Bronchial epithelial cell (primary cell): Measurements from ENCODE around the gene POLR3H. TPM values are rescaled to one million over a fixed set of nuclear protein-coding genes. Genes with fewer than 3 reads are reported as not detected.

Source experiments
- DNase-seq: peaks from one replicate; pipeline ENCODE4 v3.0.0-alpha.2; 2010; ENCODE audit warnings: low read depth
- FAIRE-seq: peaks from 2 replicates; lab custom pipeline; 2011; peaks lifted over from hg19 to GRCh38; lab: Jason Lieb, UNC
- H3K27me3 ChIP-seq: 2 replicates; pipeline ENCODE4 v1.5.1; 2011; ENCODE audit warnings: low read length; ENCODE audit not compliant: control insufficient read depth, insufficient read depth
- H3K36me3 ChIP-seq: 2 replicates; pipeline ENCODE4 v1.5.1; 2011; ENCODE audit warnings: low read length; ENCODE audit not compliant: control insufficient read depth, insufficient read depth
- H3K4me3 ChIP-seq: 2 replicates; pipeline ENCODE4 v1.5.1; 2011; ENCODE audit warnings: mild to moderate bottlenecking, low read depth, low read length, control low read depth
- total RNA-seq: library from RNA; depleted of rRNA; stranded (reverse); fragments of >200 nt; gene quantifications from 2 replicates; pipeline ENCODE4 v1.2.1, GENCODE V29; 2014
- TF ChIP-seq, protein P1 (sequence below): IDR thresholded peaks from 2 replicates; pipeline ENCODE4 v1.5.1; 2011; ENCODE audit warnings: mild to moderate bottlenecking, moderate library complexity, low read length, control low read depth, inconsistent platforms; ENCODE audit not compliant: insufficient read depth, severe bottlenecking

POLR3H gene
- total RNA-seq, 1 donor from 2014 or later = 28.2 TPM

DNA sequence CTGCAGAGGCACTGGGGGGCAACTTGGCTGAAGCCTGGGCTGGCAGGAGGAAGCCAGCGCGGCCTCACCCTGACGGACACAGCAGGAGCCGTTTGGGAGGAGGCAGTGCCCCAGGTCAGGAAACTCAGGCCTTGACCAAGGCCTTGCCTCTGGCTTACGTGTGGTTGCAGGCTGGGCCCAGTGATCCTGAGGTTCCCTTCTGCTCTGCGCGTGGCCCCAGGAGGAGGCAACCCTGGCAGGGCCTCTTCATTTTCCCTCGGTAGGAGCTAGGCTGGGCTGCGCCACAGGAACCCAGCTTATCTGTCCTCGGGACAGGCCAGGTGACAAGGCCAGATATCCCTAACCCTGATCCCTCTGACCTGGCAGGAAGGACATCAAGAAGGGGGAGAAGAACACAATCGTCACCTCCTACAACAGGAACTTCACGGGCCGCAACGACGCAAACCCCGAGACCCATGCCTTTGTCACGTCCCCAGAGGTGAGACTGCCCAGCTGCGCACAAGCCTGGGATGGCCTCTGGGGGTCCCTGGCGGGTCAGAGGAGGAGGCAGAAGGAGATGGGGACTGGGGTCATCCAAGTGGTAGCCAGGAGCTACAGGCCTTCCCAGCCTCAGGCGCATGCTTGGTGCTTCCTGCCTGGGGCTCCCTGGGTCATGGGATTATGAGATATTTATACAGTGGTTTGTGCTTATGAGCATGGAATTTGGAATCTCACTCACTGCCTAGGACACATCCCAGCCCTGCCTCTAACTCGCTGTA is 20.6 kb downstream of the POLR3H start:
- FAIRE-seq = no peak
- TF ChIP-seq, protein P1, sequence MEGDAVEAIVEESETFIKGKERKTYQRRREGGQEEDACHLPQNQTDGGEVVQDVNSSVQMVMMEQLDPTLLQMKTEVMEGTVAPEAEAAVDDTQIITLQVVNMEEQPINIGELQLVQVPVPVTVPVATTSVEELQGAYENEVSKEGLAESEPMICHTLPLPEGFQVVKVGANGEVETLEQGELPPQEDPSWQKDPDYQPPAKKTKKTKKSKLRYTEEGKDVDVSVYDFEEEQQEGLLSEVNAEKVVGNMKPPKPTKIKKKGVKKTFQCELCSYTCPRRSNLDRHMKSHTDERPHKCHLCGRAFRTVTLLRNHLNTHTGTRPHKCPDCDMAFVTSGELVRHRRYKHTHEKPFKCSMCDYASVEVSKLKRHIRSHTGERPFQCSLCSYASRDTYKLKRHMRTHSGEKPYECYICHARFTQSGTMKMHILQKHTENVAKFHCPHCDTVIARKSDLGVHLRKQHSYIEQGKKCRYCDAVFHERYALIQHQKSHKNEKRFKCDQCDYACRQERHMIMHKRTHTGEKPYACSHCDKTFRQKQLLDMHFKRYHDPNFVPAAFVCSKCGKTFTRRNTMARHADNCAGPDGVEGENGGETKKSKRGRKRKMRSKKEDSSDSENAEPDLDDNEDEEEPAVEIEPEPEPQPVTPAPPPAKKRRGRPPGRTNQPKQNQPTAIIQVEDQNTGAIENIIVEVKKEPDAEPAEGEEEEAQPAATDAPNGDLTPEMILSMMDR = no peak
- H3K4me3 ChIP-seq = no peak overlapping the region
- DNase-seq = no peak
- H3K36me3 ChIP-seq = peaks cover 41% of the 10 kb centered on the region
- no peaks in the 10 kb centered on the region for H3K27me3 ChIP-seq

DNA sequence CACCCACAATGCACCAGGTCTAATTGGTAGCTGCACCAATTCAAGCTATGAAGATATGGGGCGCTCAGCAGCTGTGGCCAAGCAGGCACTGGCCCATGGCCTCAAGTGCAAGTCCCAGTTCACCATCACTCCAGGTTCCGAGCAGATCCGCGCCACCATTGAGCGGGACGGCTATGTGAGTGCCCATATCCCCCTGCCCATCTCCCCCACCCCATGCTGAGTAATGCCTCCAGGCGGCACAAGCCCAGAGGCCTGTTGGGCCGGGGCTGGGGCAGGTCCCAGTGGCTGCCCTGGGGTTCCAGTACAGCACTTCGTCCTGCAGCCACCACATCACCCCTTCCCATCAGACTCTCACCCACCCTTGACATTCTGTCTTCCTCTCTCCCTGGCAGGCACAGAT is 21.5 kb downstream of the POLR3H start:
- TF ChIP-seq, protein P1 = no peak

DNA sequence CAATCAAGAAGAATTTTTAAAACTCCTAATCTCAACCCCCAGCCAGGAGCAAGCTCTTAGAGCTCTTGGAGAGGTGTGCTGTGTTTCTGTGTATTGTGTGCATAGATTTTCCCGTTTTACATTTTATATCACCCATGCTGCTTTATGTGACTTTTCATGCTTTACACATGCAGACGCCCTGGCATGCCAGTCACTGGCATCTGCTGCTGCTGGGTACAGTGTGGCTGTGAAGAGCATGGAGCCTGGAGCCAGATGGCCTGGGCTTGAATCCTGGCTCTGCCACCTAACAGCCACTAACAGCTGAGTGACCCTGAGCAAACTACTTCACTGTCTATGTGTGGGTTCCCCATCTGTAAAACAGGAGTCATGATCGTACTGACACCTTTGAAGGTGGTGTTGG is 23.1 kb downstream of the POLR3H start:
- DNase-seq (no peak), FAIRE-seq (no peak)
- TF ChIP-seq, protein P1 = no peak
- no peak overlapping the region for H3K4me3 ChIP-seq
- peaks cover 27% of the 10 kb centered on the region for H3K36me3 ChIP-seq
- H3K27me3 ChIP-seq = no peaks in the 10 kb centered on the region

More for the DNA sequence above, 21.5 kb downstream of the POLR3H start:
- H3K36me3 ChIP-seq = peaks cover 41% of the 10 kb centered on the region
- H3K27me3 ChIP-seq = no peaks in the 10 kb centered on the region
- FAIRE-seq = no peak
- no peak for DNase-seq
- no peak overlapping the region for H3K4me3 ChIP-seq

- FAIRE-seq (no peak), DNase-seq (no peak)
- H3K36me3 ChIP-seq = peaks cover 26% of the 10 kb centered on the region
- TF ChIP-seq, protein P1 = no peak
- H3K27me3 ChIP-seq = no peaks in the 10 kb centered on the region
- H3K4me3 ChIP-seq = no peak overlapping the region
These were observed 26.3 kb downstream of the POLR3H start for GRCh38 chr22:41518048-41518347.

- DNase-seq = peak; percentile 74
- Histone ChIP-seq H3K36me3 (peaks cover 23% of the 10 kb centered on the region), H3K27me3 (no peaks in the 10 kb centered on the region), H3K4me3 (no peak overlapping the region)
- FAIRE-seq = peak; percentile 18
- TF ChIP-seq, protein P1 = peak; percentile 81
These were observed 26.9 kb downstream of the POLR3H start for GRCh38 chr22:41517172-41518047.
